ENCODE results near the gene EIF4G3. TPM values are rescaled to one million over a fixed set of nuclear protein-coding genes. Genes with fewer than 3 reads are reported as not detected.

The EIF4G3 gene
- total and polyA plus RNA-seq, 10 donors = 14.3 to 97.3 (median 64.1) TPM

DNA sequence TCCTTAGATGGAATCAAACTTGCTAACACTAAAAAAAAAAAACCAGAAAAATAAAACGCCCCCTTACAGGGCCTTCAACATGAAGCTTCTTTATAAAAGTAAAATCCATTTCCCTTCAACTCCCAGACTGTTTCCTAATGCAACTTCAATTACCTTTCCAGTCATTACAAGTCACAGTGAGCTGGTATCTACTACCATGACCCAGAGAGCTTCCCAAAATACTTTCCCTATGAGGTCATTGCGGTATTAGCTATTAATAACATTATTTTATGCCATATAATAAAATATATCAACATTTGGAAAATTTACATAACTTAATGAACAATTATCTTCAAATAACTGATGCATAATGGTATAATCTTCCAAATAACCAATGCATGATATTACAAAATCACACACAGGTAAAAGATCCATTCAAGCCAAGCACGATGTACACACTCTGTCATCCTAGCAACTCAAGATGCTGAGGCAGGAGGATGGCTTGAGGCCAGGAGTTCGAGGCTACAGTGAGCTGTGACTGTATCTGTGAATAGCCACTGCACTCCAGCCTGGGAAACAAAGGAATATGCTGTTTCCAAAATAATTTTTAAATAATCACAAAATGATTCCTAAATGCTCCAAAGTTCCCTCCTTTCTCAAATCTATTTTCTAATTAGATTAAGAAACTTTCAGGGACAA is 24.1 kb downstream of the EIF4G3 start:
- Histone ChIP-seq H3K27me3 (replicated peaks in 1 of 7) (no peaks in the 10 kb centered on the region), H3K4me1 (peaks cover 0 to 65% (median 19%) of the 10 kb centered on the region in 6 donors), H3K27ac (no peak overlapping the region), H3K4me3 (no peak overlapping the region), H3K36me3 (peaks cover 0 to 47% (median 13%) of the 10 kb centered on the region in 6 donors), H3K9me3 (no peaks in the 10 kb centered on the region)
- TF ChIP-seq POLR2AphosphoS5 (IDR thresholded peaks at IDR 0.05) (no peak), POLR2A (IDR thresholded peaks at IDR 0.05) (no peak)
- TF ChIP-seq, protein P1, sequence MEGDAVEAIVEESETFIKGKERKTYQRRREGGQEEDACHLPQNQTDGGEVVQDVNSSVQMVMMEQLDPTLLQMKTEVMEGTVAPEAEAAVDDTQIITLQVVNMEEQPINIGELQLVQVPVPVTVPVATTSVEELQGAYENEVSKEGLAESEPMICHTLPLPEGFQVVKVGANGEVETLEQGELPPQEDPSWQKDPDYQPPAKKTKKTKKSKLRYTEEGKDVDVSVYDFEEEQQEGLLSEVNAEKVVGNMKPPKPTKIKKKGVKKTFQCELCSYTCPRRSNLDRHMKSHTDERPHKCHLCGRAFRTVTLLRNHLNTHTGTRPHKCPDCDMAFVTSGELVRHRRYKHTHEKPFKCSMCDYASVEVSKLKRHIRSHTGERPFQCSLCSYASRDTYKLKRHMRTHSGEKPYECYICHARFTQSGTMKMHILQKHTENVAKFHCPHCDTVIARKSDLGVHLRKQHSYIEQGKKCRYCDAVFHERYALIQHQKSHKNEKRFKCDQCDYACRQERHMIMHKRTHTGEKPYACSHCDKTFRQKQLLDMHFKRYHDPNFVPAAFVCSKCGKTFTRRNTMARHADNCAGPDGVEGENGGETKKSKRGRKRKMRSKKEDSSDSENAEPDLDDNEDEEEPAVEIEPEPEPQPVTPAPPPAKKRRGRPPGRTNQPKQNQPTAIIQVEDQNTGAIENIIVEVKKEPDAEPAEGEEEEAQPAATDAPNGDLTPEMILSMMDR (IDR thresholded peaks at IDR 0.05 in 8 of 11, conservative IDR thresholded peaks at IDR 0.05 in 3 of 11) = no peak
- intact Hi-C loops (cut with DNase I; ENCODE audit: low total_unique reads) = no loop called here
- DNase-seq = no peak
- WGBS, 5 donors = 76 to 84% (median 81%) methylated on average over 4 of the region's 4 CpGs

DNA sequence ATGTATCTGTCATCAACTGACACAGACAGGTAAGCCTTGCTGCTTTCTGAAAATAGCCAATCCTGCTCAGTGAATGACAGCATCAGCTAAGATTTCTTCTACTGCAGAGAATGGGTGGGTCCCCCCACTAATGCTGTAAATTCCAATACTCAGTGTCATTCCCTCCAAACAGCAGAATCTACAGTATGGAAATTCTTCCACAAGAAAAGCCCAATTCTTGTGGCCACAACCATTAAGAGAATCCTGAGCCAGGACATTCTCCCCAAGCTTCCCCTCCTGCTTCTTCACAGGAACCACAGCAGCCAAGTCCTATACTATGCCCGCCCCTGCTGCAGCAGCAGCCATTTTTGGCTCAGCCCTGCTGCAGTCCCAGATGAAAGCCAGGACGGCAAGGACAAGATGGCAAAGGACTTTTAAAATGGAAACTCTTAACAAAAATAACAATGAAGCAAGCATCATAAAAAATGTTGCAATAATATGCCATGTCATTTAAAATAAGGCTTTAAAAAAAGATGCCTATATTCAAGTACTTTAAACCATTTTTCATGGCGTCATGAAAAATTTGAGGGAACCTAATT is 26.8 kb downstream of the EIF4G3 start:
- no peak for DNase-seq
- H3K9me3 ChIP-seq = no peaks in the 10 kb centered on the region
- H3K4me1 ChIP-seq = peaks cover 0 to 47% (median 14%) of the 10 kb centered on the region in 6 donors
- WGBS, 5 donors = 64 to 84% (median 78%) methylated on average over 3 of the region's 3 CpGs
- H3K27ac ChIP-seq = peak overlapping the region in 5 of 8 donors; percentile 10 to 50 (median 46)
- TF ChIP-seq, protein P1 (IDR thresholded peaks at IDR 0.05 in 8 of 11, conservative IDR thresholded peaks at IDR 0.05 in 3 of 11) = no peak
- TF ChIP-seq POLR2AphosphoS5 (IDR thresholded peaks at IDR 0.05) (no peak), POLR2A (IDR thresholded peaks at IDR 0.05) (no peak)
- no peak overlapping the region for H3K4me3 ChIP-seq
- intact Hi-C loops (cut with DNase I; ENCODE audit: low total_unique reads) = no loop called here
- no peaks in the 10 kb centered on the region for H3K27me3 ChIP-seq (replicated peaks in 1 of 7)
- H3K36me3 ChIP-seq = peaks cover 0 to 71% (median 15%) of the 10 kb centered on the region in 6 donors

DNA sequence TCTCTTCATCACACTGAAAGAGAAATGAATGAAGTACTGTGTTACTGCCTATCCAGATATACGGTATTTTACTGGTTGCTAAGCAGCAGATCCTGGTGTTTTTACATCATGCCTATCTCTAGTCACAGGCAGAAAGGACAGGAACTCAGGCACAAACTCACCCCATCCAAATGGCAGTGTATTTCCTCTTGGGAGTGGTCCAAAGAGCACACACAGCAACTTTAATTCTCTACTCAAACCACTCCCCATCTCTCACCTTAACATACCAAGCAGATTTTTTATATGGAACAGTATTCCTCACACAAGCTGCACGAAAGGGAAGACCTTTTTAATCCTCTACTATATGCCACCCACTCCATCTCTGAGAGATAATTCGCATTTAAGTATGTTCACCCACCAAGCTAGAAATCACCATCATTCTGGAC is 27.3 kb downstream of the EIF4G3 start:
- peaks cover 0 to 66% (median 15%) of the 10 kb centered on the region in 6 donors for H3K36me3 ChIP-seq
- 44 to 59% (median 49%) methylated on average over 3 of the region's 3 CpGs for WGBS, 5 donors
- intact Hi-C loops (cut with DNase I; ENCODE audit: low total_unique reads) = no loop called here
- H3K4me3 ChIP-seq = no peak overlapping the region
- peaks cover 0 to 42% (median 14%) of the 10 kb centered on the region in 6 donors for H3K4me1 ChIP-seq
- TF ChIP-seq, protein P1 (IDR thresholded peaks at IDR 0.05 in 8 of 11, conservative IDR thresholded peaks at IDR 0.05 in 3 of 11) = no peak
- peak in 1 of 3 donors; percentile 64 for TF ChIP-seq POLR2AphosphoS5 (IDR thresholded peaks at IDR 0.05)
- DNase-seq = no peak
- peak overlapping the region in 4 of 8 donors; percentile 10 to 50 (median 34) for H3K27ac ChIP-seq
- no peaks in the 10 kb centered on the region for H3K27me3 ChIP-seq (replicated peaks in 1 of 7)
- H3K9me3 ChIP-seq = no peaks in the 10 kb centered on the region

DNA sequence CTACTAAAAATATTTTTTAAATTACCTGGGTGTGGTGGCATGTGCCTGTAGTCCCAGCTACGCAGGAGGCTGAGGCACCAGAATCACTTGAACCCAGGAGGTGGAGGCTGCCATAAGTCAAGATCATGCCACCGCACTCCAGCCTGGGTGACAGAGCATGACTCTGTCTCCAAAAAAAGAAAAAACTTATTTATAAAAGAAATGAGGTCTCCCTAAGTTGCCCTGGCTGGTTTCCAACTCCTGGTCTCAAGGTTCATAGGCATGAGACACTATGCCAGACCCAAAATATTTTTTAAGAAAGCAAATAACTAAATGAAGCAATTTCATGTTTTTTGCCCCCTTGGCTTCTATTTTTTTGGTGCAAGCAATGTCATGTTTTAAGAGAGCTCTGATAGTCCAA is 32.9 kb downstream of the EIF4G3 start:
- intact Hi-C loops (cut with DNase I; ENCODE audit: low total_unique reads) = no loop called here
- H3K36me3 ChIP-seq = peaks cover 0 to 50% (median 12%) of the 10 kb centered on the region in 6 donors

More for the DNA sequence above, 32.9 kb downstream of the EIF4G3 start:
- DNase-seq = no peak
- no peaks in the 10 kb centered on the region for H3K27me3 ChIP-seq (replicated peaks in 1 of 7)
- no peak overlapping the region for H3K4me3 ChIP-seq
- WGBS, 5 donors = 88 to 98% (median 95%) methylated on average over 2 of the region's 2 CpGs
- no peaks in the 10 kb centered on the region for H3K9me3 ChIP-seq
- TF ChIP-seq POLR2A (IDR thresholded peaks at IDR 0.05) (no peak), POLR2AphosphoS5 (IDR thresholded peaks at IDR 0.05) (no peak)
- TF ChIP-seq, protein P1 (IDR thresholded peaks at IDR 0.05 in 8 of 11, conservative IDR thresholded peaks at IDR 0.05 in 3 of 11) = no peak
- H3K27ac ChIP-seq = no peak overlapping the region
- peaks cover 0 to 28% (median 5%) of the 10 kb centered on the region in 6 donors for H3K4me1 ChIP-seq

Measured in spleen (tissue), 11 donors.